ES-I3 (cell line): ENCODE data around the gene NTMT2.
"Not testable (repeated sequence)": the region's sequence is repeated elsewhere in the genome, so short reads cannot be mapped to it uniquely, and the experiment has no call there.

ENCODE experiments used
- H3K36me3 ChIP-seq: 2 replicates; pipeline ENCODE4 v1.6.1; 2013; ENCODE audit warnings: mild to moderate bottlenecking, low read length, control low read depth, moderate library complexity; ENCODE audit not compliant: insufficient read depth
- H3K4me1 ChIP-seq: 2 replicates; pipeline ENCODE4 v1.6.1; 2013; ENCODE audit warnings: mild to moderate bottlenecking, control low read depth, low read length; ENCODE audit not compliant: insufficient read depth
- H3K9ac ChIP-seq: 2 replicates; pipeline ENCODE4 v1.6.1; 2013; ENCODE audit warnings: low read depth, mild to moderate bottlenecking, low read length, moderate library complexity
- H3K9me3 ChIP-seq: 2 replicates; pipeline ENCODE4 v1.6.1; 2013; ENCODE audit warnings: mild to moderate bottlenecking, low read length, moderate library complexity; ENCODE audit not compliant: control insufficient read depth, insufficient read depth

Gene NTMT2

GRCh38 chr1:170145061-170145460 lies 698 bp upstream of the NTMT2 start:
- no peaks in the 10 kb centered on the region for H3K9me3 ChIP-seq
- no peaks in the 10 kb centered on the region for H3K36me3 ChIP-seq
- no peak overlapping the region for H3K9ac ChIP-seq
- H3K4me1 ChIP-seq, result peaks cover 20% of the 10 kb centered on the region

- Histone ChIP-seq H3K9ac (no peak overlapping the region), H3K36me3 (no peaks in the 10 kb centered on the region), H3K4me1 (peaks cover 20% of the 10 kb centered on the region), H3K9me3 (no peaks in the 10 kb centered on the region)
Measured at GRCh38 chr1:170146720-170147263, 1.0 kb downstream of the NTMT2 start.

- no peaks in the 10 kb centered on the region for H3K9me3 ChIP-seq
- H3K4me1 ChIP-seq, result peaks cover 20% of the 10 kb centered on the region
- no peak overlapping the region for H3K9ac ChIP-seq
- H3K36me3 ChIP-seq, result no peaks in the 10 kb centered on the region
Measured at GRCh38 chr1:170149241-170149640, 3.5 kb downstream of the NTMT2 start.

GRCh38 chr1:170150016-170150415 lies 4.3 kb downstream of the NTMT2 start:
- Histone ChIP-seq H3K36me3 (no peaks in the 10 kb centered on the region), H3K4me1 (peaks cover 18% of the 10 kb centered on the region), H3K9me3 (no peaks in the 10 kb centered on the region), H3K9ac (no peak overlapping the region)

- no peaks in the 10 kb centered on the region for H3K36me3 ChIP-seq
- H3K9ac ChIP-seq, result no peak overlapping the region
- no peaks in the 10 kb centered on the region for H3K9me3 ChIP-seq
- H3K4me1 ChIP-seq, result peaks cover 14% of the 10 kb centered on the region
Measured at GRCh38 chr1:170150921-170151320, 5.2 kb downstream of the NTMT2 start.

GRCh38 chr1:170153417-170153816 lies 7.7 kb downstream of the NTMT2 start:
- no peaks in the 10 kb centered on the region for H3K9me3 ChIP-seq
- H3K36me3 ChIP-seq, result no peaks in the 10 kb centered on the region
- no peak overlapping the region for H3K9ac ChIP-seq
- no peaks in the 10 kb centered on the region for H3K4me1 ChIP-seq

- H3K9me3 ChIP-seq, result no peaks in the 10 kb centered on the region
- H3K36me3 ChIP-seq, result no peaks in the 10 kb centered on the region
- no peaks in the 10 kb centered on the region for H3K4me1 ChIP-seq
- no peak overlapping the region for H3K9ac ChIP-seq
Measured at GRCh38 chr1:170155055-170155454, 9.3 kb downstream of the NTMT2 start.

- Histone ChIP-seq H3K9ac (no peak overlapping the region), H3K36me3 (no peaks in the 10 kb centered on the region), H3K9me3 (no peaks in the 10 kb centered on the region), H3K4me1 (no peaks in the 10 kb centered on the region)
Measured at GRCh38 chr1:170156594-170156993, 10.8 kb downstream of the NTMT2 start.

GRCh38 chr1:170157820-170158219 lies 12.1 kb downstream of the NTMT2 start:
- no peaks in the 10 kb centered on the region for H3K9me3 ChIP-seq
- H3K4me1 ChIP-seq, result no peaks in the 10 kb centered on the region
- no peak overlapping the region for H3K9ac ChIP-seq
- H3K36me3 ChIP-seq, result no peaks in the 10 kb centered on the region

- Histone ChIP-seq H3K9me3 (no peaks in the 10 kb centered on the region), H3K4me1 (no peaks in the 10 kb centered on the region), H3K36me3 (no peaks in the 10 kb centered on the region), H3K9ac (no peak overlapping the region)
Measured at GRCh38 chr1:170162459-170163246, 16.9 kb downstream of the NTMT2 start.

GRCh38 chr1:170164103-170164763 lies 18.5 kb downstream of the NTMT2 start:
- Histone ChIP-seq H3K9me3 (no peaks in the 10 kb centered on the region), H3K36me3 (no peaks in the 10 kb centered on the region), H3K9ac (no peak overlapping the region), H3K4me1 (no peaks in the 10 kb centered on the region)

GRCh38 chr1:170166518-170167180 lies 20.9 kb downstream of the NTMT2 start:
- Histone ChIP-seq H3K9ac (no peak overlapping the region), H3K4me1 (no peaks in the 10 kb centered on the region), H3K36me3 (no peaks in the 10 kb centered on the region), H3K9me3 (no peaks in the 10 kb centered on the region)

- H3K9ac ChIP-seq, result no peak overlapping the region
- no peaks in the 10 kb centered on the region for H3K9me3 ChIP-seq
- no peaks in the 10 kb centered on the region for H3K36me3 ChIP-seq
- no peaks in the 10 kb centered on the region for H3K4me1 ChIP-seq
Measured at GRCh38 chr1:170168265-170168664, 22.5 kb downstream of the NTMT2 start.

GRCh38 chr1:170170513-170170912 lies 24.8 kb downstream of the NTMT2 start:
- not testable (repeated sequence) for H3K4me1 ChIP-seq, H3K9me3 ChIP-seq, H3K9ac ChIP-seq, H3K36me3 ChIP-seq
